ENCODE data around the gene CRB1.
"Not testable (repeated sequence)": the region's sequence is repeated elsewhere in the genome, so short reads cannot be mapped to it uniquely, and the experiment has no call there.

Gene CRB1

GRCh38 chr1:197471248-197471985 is 203.4 kb downstream of the CRB1 start:
- no peaks in the 10 kb centered on the region for H3K36me3 ChIP-seq (replicated peaks)
- H3K4me3 ChIP-seq (ENCODE audit: low read depth, low read length), result no peak overlapping the region
- no peak overlapping the region for H3K27ac ChIP-seq
- no peak for TF ChIP-seq CTCF (IDR thresholded peaks at IDR 0.05; ENCODE audit: low read depth, low read length, missing control alignments)
- in situ Hi-C loops (cut with HindIII; ENCODE audit: low pct_ligation_motif_present, low sequenced_read_pairs), result no loop called here
- no peaks in the 10 kb centered on the region for H3K27me3 ChIP-seq (replicated peaks)
- DNase-seq, result no peak

GRCh38 chr1:197472141-197472540 is 204.1 kb downstream of the CRB1 start:
- no peak for TF ChIP-seq CTCF (IDR thresholded peaks at IDR 0.05; ENCODE audit: low read depth, low read length, missing control alignments)
- in situ Hi-C loops (cut with HindIII; ENCODE audit: low pct_ligation_motif_present, low sequenced_read_pairs), result no loop called here

GRCh38 chr1:197480446-197480845 is 212.4 kb downstream of the CRB1 start:
- no peak for DNase-seq
- in situ Hi-C loops (cut with HindIII; ENCODE audit: low pct_ligation_motif_present, low sequenced_read_pairs), result no loop called here
- Histone ChIP-seq H3K36me3 (replicated peaks) (no peaks in the 10 kb centered on the region), H3K27me3 (replicated peaks) (no peaks in the 10 kb centered on the region), H3K27ac (no peak overlapping the region), H3K4me3 (ENCODE audit: low read depth, low read length) (no peak overlapping the region)
- TF ChIP-seq CTCF (IDR thresholded peaks at IDR 0.05; ENCODE audit: low read depth, low read length, missing control alignments), result no peak

More at GRCh38 chr1:197472141-197472540, 204.1 kb downstream of the CRB1 start:
- Histone ChIP-seq H3K36me3 (replicated peaks) (no peaks in the 10 kb centered on the region), H3K4me3 (ENCODE audit: low read depth, low read length) (no peak overlapping the region), H3K27me3 (replicated peaks) (no peaks in the 10 kb centered on the region), H3K27ac (no peak overlapping the region)
- no peak for DNase-seq

GRCh38 chr1:197481101-197481500 is 213.0 kb downstream of the CRB1 start:
- no peak for TF ChIP-seq CTCF (IDR thresholded peaks at IDR 0.05; ENCODE audit: low read depth, low read length, missing control alignments)
- no peak for DNase-seq
- Histone ChIP-seq H3K36me3 (replicated peaks) (no peaks in the 10 kb centered on the region), H3K27ac (no peak overlapping the region), H3K4me3 (ENCODE audit: low read depth, low read length) (no peak overlapping the region), H3K27me3 (replicated peaks) (no peaks in the 10 kb centered on the region)
- in situ Hi-C loops (cut with HindIII; ENCODE audit: low pct_ligation_motif_present, low sequenced_read_pairs), result no loop called here

GRCh38 chr1:197485790-197486189 is 217.7 kb downstream of the CRB1 start:
- H3K27ac ChIP-seq, result no peak overlapping the region
- H3K36me3 ChIP-seq (replicated peaks), result no peaks in the 10 kb centered on the region
- no peaks in the 10 kb centered on the region for H3K27me3 ChIP-seq (replicated peaks)
- in situ Hi-C loops (cut with HindIII; ENCODE audit: low pct_ligation_motif_present, low sequenced_read_pairs), result no loop called here
- no peak for TF ChIP-seq CTCF (IDR thresholded peaks at IDR 0.05; ENCODE audit: low read depth, low read length, missing control alignments)
- no peak overlapping the region for H3K4me3 ChIP-seq (ENCODE audit: low read depth, low read length)
- no peak for DNase-seq

GRCh38 chr1:197486946-197487345 is 218.9 kb downstream of the CRB1 start:
- Histone ChIP-seq H3K36me3 (replicated peaks) (no peaks in the 10 kb centered on the region), H3K4me3 (ENCODE audit: low read depth, low read length) (no peak overlapping the region), H3K27ac (no peak overlapping the region), H3K27me3 (replicated peaks) (no peaks in the 10 kb centered on the region)
- in situ Hi-C loops (cut with HindIII; ENCODE audit: low pct_ligation_motif_present, low sequenced_read_pairs), result no loop called here
- no peak for TF ChIP-seq CTCF (IDR thresholded peaks at IDR 0.05; ENCODE audit: low read depth, low read length, missing control alignments)
- peak; percentile 15 for DNase-seq

- DNase-seq; H3K27me3 ChIP-seq (replicated peaks); H3K4me3 ChIP-seq (ENCODE audit: low read depth, low read length); H3K36me3 ChIP-seq (replicated peaks); H3K27ac ChIP-seq; in situ Hi-C loops (cut with HindIII; ENCODE audit: low pct_ligation_motif_present, low sequenced_read_pairs): not testable (repeated sequence)
Measured at GRCh38 chr1:197491505-197491904, 223.5 kb downstream of the CRB1 start.

Data from brain microvascular endothelial cell (primary cell).